GM12872 (cell line): Measurements from ENCODE around the gene FAAP100.

Experiments used
- CTCF ChIP-seq: IDR thresholded peaks from 3 replicates; pipeline ENCODE4 v1.5.1; 2011; ENCODE audit warnings: low read depth, mild to moderate bottlenecking, low read length, moderate library complexity; ENCODE audit not compliant: insufficient read depth

Gene FAAP100

GRCh38 chr17:81519284-81520020, 32.7 kb downstream of the FAAP100 start:
- peak; percentile 68 for TF ChIP-seq CTCF

DNA sequence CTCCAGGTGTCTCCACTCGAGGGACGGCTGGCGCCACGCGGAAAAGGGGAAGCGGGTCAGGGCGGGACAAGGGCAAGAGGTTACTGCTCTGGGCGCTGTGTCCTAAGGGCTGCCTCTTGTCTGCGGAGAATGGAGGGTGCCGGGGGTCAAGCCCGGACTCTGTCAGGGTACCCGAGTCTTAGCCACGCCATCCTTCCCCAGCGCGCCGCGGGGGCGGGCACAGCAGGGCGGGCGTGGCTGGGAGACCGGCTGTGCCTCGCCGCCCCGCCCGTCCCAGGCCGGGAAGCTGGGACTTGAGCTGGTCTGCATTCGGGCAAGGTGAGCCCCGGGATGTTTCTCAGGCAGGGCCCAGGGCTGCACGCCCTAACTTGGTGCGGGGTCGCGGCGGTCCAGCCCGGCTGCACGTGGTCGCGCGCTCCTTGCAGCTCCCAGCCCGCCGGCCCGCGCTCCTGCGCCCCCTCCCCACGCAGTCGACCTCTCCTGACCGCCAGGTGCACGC, 33.3 kb downstream of the FAAP100 start:
- no peak for TF ChIP-seq CTCF

DNA sequence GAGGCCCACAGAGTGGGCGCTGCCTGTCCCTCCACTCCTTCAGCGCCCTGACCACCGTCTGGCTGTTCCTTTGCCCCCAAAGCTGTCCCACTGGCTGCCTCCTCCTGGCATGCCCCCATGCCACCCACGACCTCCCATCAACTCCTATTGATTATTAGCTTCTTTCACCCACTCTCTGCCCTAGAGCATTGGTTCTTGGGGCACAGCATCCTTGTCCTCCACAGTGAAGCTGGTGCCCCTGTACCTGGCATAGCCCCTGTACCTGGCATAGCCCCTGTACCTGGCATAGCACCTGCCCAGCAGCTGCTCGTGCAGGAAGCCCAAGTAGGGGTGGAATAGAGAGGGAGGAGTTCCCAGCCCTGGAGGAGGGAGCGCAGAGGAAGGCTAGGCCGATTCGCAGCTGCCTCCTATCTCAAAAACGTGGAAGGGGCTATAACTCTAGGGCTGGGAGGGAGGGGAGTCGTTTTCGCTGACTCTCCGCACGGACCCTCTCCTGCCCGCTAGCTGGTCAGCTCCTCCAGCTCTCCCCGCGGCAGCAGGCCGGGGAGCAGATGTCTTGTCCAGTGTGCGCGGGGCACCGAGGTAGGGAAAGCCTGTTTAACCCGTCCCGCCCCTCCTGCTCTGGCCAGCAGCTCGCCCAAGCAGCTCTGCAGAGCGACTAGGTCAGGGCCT, 33.9 kb downstream of the FAAP100 start:
- TF ChIP-seq CTCF: no peak

GRCh38 chr17:81517339-81518112, 34.6 kb downstream of the FAAP100 start:
- TF ChIP-seq CTCF: 0 out of 3 replicates have a peak, but pooled peaks have one; percentile 12

GRCh38 chr17:81517009-81517338, 35.2 kb downstream of the FAAP100 start:
- TF ChIP-seq CTCF: no peak

DNA sequence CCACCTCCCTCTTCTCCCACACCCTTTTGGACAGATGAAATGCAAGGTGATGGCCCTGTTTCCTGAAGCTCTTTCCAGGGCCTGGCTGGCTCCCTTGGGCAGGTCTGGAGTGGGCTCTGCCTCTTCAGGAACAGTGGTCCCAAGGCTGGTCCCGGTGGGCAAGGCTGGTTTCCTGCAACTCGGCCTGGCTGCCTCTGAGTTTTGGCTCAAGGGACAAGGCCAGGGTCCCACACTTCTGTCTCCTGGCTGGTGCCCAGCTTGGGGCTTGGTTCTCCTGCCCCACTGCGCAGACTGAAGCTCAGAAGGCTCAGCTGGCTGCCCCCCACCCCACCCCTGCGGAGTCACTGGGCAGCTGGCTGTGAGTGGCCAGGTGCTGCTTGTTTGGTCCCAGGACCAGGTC, 35.7 kb downstream of the FAAP100 start:
- TF ChIP-seq CTCF: no peak

DNA sequence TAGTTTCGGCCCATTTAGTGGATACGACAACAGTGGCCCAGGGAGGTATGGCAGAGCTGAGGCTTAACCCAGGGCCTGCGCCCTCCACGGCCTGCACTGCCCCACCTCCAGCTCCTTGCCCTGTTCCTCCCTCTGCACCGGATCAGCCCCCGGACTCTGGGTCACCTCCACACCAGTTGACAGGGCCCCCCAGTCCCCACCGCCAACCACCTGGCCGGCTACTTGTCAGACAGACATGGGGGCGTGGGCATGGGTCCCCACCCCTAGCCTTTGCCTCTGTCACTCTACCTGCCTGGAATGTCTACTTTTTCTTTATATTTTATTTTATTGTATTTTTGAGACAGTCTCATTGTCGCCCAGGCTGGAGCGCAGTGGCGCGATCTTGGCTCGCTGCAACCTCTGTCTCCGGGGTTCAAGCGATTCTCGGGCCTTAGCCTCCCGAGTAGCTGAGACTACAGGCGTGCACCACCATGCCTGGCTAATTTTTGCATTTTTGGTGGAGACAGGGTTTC, 36.6 kb downstream of the FAAP100 start:
- no peak for TF ChIP-seq CTCF
